HG02798 (cell line): Measurements from ENCODE around the gene NPTX1.

Experiments used
- ATAC-seq: cut with Tn5 transposase; IDR thresholded peaks from one replicate; pipeline ENCODE4 v1.9.1; 2021; ENCODE audit warnings: mild to moderate bottlenecking; ENCODE audit not compliant: unreplicated experiment, poor library complexity

The NPTX1 gene

GRCh38 chr17:80504686-80505413 lies 28.4 kb upstream of the NPTX1 start:
- no peak for ATAC-seq

GRCh38 chr17:80503921-80504320 lies 27.5 kb upstream of the NPTX1 start:
- ATAC-seq: no peak

GRCh38 chr17:80503031-80503430 lies 26.6 kb upstream of the NPTX1 start:
- no peak for ATAC-seq

GRCh38 chr17:80502578-80502877 lies 26.1 kb upstream of the NPTX1 start:
- no peak for ATAC-seq

GRCh38 chr17:80501741-80502577 lies 25.6 kb upstream of the NPTX1 start:
- no peak for ATAC-seq

- ATAC-seq: no peak
Measured at GRCh38 chr17:80499961-80500665, 23.7 kb upstream of the NPTX1 start.

- ATAC-seq: no peak
Measured at GRCh38 chr17:80499560-80499959, 23.2 kb upstream of the NPTX1 start.

GRCh38 chr17:80498920-80499410 lies 22.6 kb upstream of the NPTX1 start:
- ATAC-seq: no peak

GRCh38 chr17:80498242-80498919 lies 22.0 kb upstream of the NPTX1 start:
- no peak for ATAC-seq

GRCh38 chr17:80497726-80498241 lies 21.4 kb upstream of the NPTX1 start:
- no peak for ATAC-seq

GRCh38 chr17:80494547-80494946 lies 18.1 kb upstream of the NPTX1 start:
- ATAC-seq: no peak

- no peak for ATAC-seq
Measured at GRCh38 chr17:80492343-80493136, 16.1 kb upstream of the NPTX1 start.

GRCh38 chr17:80491478-80492342 lies 15.3 kb upstream of the NPTX1 start:
- ATAC-seq: no peak

- ATAC-seq: no peak
Measured at GRCh38 chr17:80487511-80487910, 11.1 kb upstream of the NPTX1 start.

GRCh38 chr17:80486692-80487091 lies 10.3 kb upstream of the NPTX1 start:
- no peak for ATAC-seq

GRCh38 chr17:80485846-80486245 lies 9.4 kb upstream of the NPTX1 start:
- no peak for ATAC-seq

- ATAC-seq: no peak
Measured at GRCh38 chr17:80482555-80483308, 6.3 kb upstream of the NPTX1 start.

- ATAC-seq: no peak
Measured at GRCh38 chr17:80482058-80482318, 5.6 kb upstream of the NPTX1 start.
